ENCODE data around the gene ACTA2.

Gene ACTA2

DNA sequence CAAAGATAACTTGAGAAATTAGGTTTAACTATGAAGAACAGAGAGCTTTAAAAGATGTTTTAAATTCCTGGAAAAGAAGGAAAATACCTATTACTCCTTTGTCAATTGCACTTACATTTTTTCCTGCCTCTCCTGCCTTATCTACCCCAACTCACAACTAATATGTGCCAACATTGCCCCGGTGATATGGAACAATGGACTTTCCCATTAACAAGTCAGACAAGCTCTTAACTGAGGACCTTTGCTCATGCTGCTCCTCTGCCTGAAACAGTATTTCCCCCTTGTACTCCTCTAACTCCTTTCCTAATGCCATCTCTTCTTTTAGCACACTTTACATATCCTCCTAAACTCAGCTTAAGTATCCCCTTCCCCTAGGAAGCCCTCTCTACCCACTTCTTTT is 4.8 kb upstream of the ACTA2 start:
- no peak overlapping the region for H3K4me3 ChIP-seq (ENCODE audit: low read length)
- TF ChIP-seq, protein P1, sequence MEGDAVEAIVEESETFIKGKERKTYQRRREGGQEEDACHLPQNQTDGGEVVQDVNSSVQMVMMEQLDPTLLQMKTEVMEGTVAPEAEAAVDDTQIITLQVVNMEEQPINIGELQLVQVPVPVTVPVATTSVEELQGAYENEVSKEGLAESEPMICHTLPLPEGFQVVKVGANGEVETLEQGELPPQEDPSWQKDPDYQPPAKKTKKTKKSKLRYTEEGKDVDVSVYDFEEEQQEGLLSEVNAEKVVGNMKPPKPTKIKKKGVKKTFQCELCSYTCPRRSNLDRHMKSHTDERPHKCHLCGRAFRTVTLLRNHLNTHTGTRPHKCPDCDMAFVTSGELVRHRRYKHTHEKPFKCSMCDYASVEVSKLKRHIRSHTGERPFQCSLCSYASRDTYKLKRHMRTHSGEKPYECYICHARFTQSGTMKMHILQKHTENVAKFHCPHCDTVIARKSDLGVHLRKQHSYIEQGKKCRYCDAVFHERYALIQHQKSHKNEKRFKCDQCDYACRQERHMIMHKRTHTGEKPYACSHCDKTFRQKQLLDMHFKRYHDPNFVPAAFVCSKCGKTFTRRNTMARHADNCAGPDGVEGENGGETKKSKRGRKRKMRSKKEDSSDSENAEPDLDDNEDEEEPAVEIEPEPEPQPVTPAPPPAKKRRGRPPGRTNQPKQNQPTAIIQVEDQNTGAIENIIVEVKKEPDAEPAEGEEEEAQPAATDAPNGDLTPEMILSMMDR (conservative IDR thresholded peaks at IDR 0.05; ENCODE audit: low read depth, low read length), result no peak
- no peak for DNase-seq (ENCODE audit: low read depth)

DNA sequence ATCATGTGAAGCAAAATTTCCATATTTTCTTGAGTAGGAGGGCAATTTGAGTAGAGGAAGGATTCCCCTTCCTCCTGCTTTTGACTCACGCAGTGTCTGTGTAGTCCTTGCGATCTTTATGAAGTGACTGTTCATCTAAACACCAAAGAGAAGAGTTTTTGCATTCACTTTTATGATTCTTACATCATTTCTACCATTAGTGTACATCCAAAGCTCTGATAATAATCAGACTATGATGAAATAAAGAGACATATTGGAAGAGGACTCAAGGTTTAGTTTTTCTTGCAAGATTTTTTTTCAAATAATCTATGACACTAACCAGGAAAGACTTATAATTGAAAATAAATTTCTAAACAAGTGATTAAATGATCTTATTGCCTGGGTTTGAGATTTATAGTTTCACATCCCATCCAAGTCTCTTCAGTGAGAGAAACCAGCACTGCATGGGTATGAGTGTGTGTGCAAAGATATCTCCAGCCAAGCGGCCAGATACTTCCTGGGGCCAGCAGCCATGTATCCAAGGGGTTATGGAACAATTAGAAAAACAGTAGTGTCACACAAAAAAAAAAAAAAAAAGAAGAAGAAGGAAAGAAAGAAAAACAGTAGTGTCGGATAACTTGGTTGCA is 2.0 kb upstream of the ACTA2 start:
- no peak for DNase-seq (ENCODE audit: low read depth)
- TF ChIP-seq, protein P1 (conservative IDR thresholded peaks at IDR 0.05; ENCODE audit: low read depth, low read length), result no peak
- no peak overlapping the region for H3K4me3 ChIP-seq (ENCODE audit: low read length)

DNA sequence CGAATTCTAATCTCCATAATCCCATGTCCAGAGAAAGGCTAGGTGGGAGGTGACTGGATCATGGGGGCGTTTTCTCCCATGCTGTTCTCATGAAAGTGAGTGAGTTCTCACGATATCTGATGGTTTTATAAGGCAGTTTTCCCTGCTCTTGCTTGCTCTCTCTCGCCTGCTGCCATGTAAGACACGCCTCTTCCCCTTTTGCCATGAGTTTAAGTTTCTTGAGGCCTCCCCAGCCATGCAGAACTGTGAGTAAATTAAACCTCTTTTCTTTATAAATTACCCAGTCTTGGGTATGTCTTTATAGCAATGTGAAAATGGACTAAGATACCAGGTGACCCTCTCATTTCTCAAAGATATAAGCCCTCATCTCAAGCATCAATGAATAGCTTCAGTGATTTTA is 1.1 kb upstream of the ACTA2 start:
- DNase-seq (ENCODE audit: low read depth), result no peak
- H3K4me3 ChIP-seq (ENCODE audit: low read length), result no peak overlapping the region
- TF ChIP-seq, protein P1 (conservative IDR thresholded peaks at IDR 0.05; ENCODE audit: low read depth, low read length), result no peak

DNA sequence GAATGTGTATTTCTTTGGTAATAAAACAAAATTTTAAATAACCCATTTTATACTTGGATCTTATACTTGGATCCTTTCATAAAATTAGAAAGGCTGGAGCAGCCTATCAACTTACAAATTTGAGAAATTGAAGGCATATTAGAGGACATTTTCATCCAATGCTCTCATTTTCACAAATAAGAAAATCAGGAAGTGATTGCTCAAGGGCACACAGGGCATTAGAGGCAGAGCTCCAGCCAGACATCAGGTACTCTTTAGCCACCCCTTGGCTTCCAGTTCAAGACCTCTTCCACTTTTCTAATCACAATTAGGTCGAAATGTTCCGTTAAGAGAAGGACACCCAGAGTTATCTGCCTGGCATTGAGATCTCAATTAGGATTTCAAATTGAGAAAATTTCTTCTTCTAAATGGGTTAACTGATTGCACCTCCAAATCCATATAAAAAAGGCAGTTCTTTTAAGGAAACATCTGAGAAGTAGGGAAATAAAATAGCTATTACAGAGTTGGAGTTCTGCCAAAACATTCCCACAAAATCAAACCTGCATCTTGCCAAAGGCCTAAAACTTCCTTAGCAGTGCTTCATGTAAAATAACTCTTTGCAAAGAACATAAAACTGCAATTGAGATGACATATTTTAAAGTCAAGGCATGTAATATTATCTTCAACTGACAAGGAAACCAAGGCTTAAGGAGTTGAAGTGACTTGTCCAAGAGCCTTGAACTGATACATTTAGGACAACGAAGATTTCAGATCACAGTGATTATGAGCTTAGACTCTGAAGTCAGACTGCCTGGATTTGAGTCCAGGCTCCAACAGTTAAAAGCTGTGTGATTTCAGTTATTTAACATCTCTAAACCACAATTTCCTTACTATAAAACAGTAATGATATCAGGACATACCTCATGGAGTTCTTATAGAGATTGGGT is 2.4 kb downstream of the ACTA2 start:
- no peak for DNase-seq (ENCODE audit: low read depth)
- no peak overlapping the region for H3K4me3 ChIP-seq (ENCODE audit: low read length)
- TF ChIP-seq, protein P1 (conservative IDR thresholded peaks at IDR 0.05; ENCODE audit: low read depth, low read length), result no peak

DNA sequence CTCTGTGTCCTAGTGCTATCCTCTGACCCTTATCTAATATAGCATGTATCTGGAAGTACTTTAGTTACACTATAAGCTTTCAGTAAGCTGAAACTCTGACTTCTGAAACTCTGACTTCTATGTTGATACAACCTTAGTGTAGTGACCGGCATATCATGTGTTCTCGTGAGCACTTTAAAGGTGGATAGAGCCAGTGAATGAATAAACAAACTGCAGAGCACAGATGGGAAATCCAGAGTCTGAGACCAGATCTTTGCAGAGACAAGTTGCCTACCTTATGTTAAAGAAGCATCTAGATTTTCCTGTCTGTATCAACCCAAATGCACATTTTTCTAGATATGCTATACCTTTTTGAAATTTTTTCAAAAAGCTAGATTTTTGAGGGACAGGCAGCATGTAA is 3.5 kb downstream of the ACTA2 start:
- no peak overlapping the region for H3K4me3 ChIP-seq (ENCODE audit: low read length)
- DNase-seq (ENCODE audit: low read depth), result no peak
- TF ChIP-seq, protein P1 (conservative IDR thresholded peaks at IDR 0.05; ENCODE audit: low read depth, low read length), result no peak

DNA sequence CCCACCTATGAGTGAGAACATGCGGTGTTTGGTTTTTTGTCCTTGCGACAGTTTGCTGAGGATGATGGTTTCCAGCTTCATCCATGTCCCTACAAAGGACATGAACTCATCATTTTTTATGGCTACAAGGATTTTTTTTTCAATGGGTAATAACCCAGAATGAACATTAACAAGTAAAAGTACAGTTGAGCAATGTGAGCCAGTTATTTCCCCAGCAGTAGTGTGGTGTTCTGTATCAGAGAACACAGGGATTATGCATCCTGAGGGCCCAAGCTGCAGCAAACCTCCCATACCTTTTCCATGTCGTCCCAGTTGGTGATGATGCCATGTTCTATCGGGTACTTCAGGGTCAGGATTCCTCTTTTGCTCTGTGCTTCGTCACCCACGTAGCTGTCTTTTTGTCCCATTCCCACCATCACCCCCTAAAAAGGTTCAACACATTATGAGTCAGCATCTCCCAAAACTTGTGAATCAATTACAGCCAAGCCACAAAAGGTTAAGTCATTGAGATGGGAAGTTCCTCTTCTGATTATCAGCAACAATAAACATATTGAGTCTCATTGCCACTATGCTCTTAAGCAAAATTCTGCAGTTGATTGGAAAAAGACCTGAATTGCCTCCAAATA is 5.5 kb downstream of the ACTA2 start:
- H3K4me3 ChIP-seq (ENCODE audit: low read length), result no peak overlapping the region
- TF ChIP-seq, protein P1 (conservative IDR thresholded peaks at IDR 0.05; ENCODE audit: low read depth, low read length), result no peak
- DNase-seq (ENCODE audit: low read depth), result no peak

All from retinal pigment epithelial cell (primary cell).